Neural crest cell (in vitro differentiated cells): ENCODE data around the gene FOXO3B. TPM values are rescaled to one million over a fixed set of nuclear protein-coding genes. Genes with fewer than 3 reads are reported as not detected.
"Not testable (repeated sequence)": the region's sequence is repeated elsewhere in the genome, so short reads cannot be mapped to it uniquely, and the experiment has no call there.

Experiments used
- DNase-seq: peaks from one replicate; pipeline ENCODE4 v3.0.0; 2021; ENCODE audit warnings: low read depth, mixed read lengths, low spot score
- H3K27ac Mint-ChIP-seq: one replicate; pipeline ENCODE4 v1.8.0; 2021; ENCODE audit warnings: mild to moderate bottlenecking, mixed read lengths; ENCODE audit not compliant: unreplicated experiment
- H3K27me3 Mint-ChIP-seq: 2 replicates; pipeline ENCODE4 v1.8.0; 2021; ENCODE audit warnings: low read depth, mild to moderate bottlenecking, mixed read lengths
- H3K36me3 Mint-ChIP-seq: 2 replicates; pipeline ENCODE4 v1.8.0; 2021; ENCODE audit warnings: low read depth, mild to moderate bottlenecking, mixed read lengths
- H3K4me1 Mint-ChIP-seq: 2 replicates; pipeline ENCODE4 v1.8.0; 2021; ENCODE audit warnings: mixed read lengths
- H3K4me3 Mint-ChIP-seq: one replicate; pipeline ENCODE4 v1.8.0; 2021; ENCODE audit warnings: mild to moderate bottlenecking, mixed read lengths
- H3K9me3 Mint-ChIP-seq: 2 replicates; pipeline ENCODE4 v1.8.0; 2021; ENCODE audit warnings: mixed read lengths
- total RNA-seq: library from RNA; stranded (reverse); gene quantifications from 2 replicates; pipeline ENCODE4 v1.2.1, GENCODE V29; 2021

The FOXO3B gene
- total RNA-seq, 1 donor from 2014 or later: 28.5 TPM

- not testable (repeated sequence) for H3K27me3 Mint-ChIP-seq, H3K9me3 Mint-ChIP-seq, H3K4me1 Mint-ChIP-seq, H3K36me3 Mint-ChIP-seq, H3K27ac Mint-ChIP-seq, DNase-seq, H3K4me3 Mint-ChIP-seq
These were observed 46.3 kb downstream of the FOXO3B start for GRCh38 chr17:18635773-18636172.

- not testable (repeated sequence) for H3K27ac Mint-ChIP-seq, H3K9me3 Mint-ChIP-seq, H3K4me1 Mint-ChIP-seq, H3K36me3 Mint-ChIP-seq, H3K27me3 Mint-ChIP-seq
- peak; percentile 12 for DNase-seq
- H3K4me3 Mint-ChIP-seq: peak overlapping the region; percentile 16
These were observed 47.4 kb downstream of the FOXO3B start for GRCh38 chr17:18634550-18635263.

Other genes starting within 250 kb of the FOXO3B start
- gene LGALS9C, start 205.5 kb downstream of the FOXO3B start, total RNA-seq: not detected in 2 replicates
- 0.26 TPM in 1 of 2 replicates, not detected in the other for gene TBC1D28, start 37.9 kb downstream of the FOXO3B start, total RNA-seq
- gene FBXW10, start 61.7 kb upstream of the FOXO3B start, total RNA-seq: 0.19 and 0.20 TPM in 2 replicates
- gene TVP23B, start 98.9 kb upstream of the FOXO3B start, total RNA-seq: 22.7 and 27.8 TPM in 2 replicates
- gene PRPSAP2, start 175.8 kb upstream of the FOXO3B start, total RNA-seq: 71.8 and 72.4 TPM in 2 replicates